ENCODE measurements around the gene P2RX6. TPM values are rescaled to one million over a fixed set of nuclear protein-coding genes. Genes with fewer than 3 reads are reported as not detected.
A peak's percentile ranks its signal among the peaks of the same experiment; 100 is the strongest.
"Not testable (repeated sequence)": the region's sequence is repeated elsewhere in the genome, so short reads cannot be mapped to it uniquely, and the experiment has no call there.

P2RX6 gene
- total RNA-seq, 8 experiments from 2014 or later: 0.54 to 7.7 (median 1.1) TPM

GRCh38 chr22:21028277-21029251 lies 13.6 kb downstream of the P2RX6 start:
- in situ Hi-C loops (cut with MboI; ENCODE audit: low pct_unique_long_range_greater_than_20kb in 2 of 9, low sequenced_read_pairs in 9 of 9, unreplicated experiment in 9 of 9): loop anchor here in 1 of 9 experiments (10.0 kb wide), 1 partner anchor 56 kb away; no protein-coding TSS in a partner anchor
- H3K4me3 ChIP-seq: no peak overlapping the region
- peaks cover 23% of the 10 kb centered on the region in 2 donors for H3K4me1 ChIP-seq (replicated peaks in 1 of 2)
- ATAC-seq (replicated peaks in 6 of 8): no peak
- peak overlapping the region in 1 of 2 donors; percentile 12 for H3K27ac ChIP-seq
- WGBS, 10 experiments: 60 to 100% (median 80%) methylated on average over 1 to 3 of the region's 13 CpGs; no CpG with 5 or more reads in 5 of the 10 experiments

DNA sequence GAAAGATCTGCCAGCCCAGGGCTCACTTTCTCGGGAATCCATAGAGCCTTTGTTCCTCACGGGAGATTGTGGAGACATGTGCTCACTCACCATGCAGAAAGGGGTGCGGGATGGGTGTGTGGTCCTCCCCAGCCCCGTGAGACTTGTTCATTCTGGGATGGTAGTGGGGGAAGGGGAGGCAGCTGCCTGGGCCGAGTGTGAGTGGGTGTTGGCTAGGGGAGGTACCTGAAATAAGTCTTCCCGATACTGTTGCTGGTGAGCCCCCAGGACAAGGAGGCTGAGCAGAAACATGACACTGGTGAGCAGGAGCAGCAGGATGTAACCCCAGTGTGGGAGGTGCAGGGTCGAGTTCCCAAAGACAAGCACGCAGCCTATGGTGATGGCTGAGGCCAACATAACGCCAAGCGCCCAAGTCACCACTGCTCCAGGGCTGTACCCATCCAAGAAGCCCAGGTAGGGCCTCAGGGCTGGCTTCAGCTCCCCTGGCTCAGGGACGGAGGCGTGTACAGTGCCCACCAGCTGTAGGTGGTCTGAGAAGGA lies 14.6 kb downstream of the P2RX6 start:
- H3K27ac ChIP-seq: no peak overlapping the region
- in situ Hi-C loops (cut with MboI; ENCODE audit: low pct_unique_long_range_greater_than_20kb in 2 of 9, low sequenced_read_pairs in 9 of 9, unreplicated experiment in 9 of 9): loop anchor here in 1 of 9 experiments (10.0 kb wide), 1 partner anchor 55 kb away; no protein-coding TSS in a partner anchor
- peaks cover 23% of the 10 kb centered on the region in 2 donors for H3K4me1 ChIP-seq (replicated peaks in 1 of 2)
- ATAC-seq (replicated peaks in 6 of 8): no peak
- no peak overlapping the region for H3K4me3 ChIP-seq
- 54 to 100% (median 85%) methylated on average over 1 to 6 of the region's 12 CpGs; no CpG with 5 or more reads in 4 of the 10 experiments for WGBS, 10 experiments

- ATAC-seq (replicated peaks in 6 of 8): no peak
- in situ Hi-C loops (cut with MboI; ENCODE audit: low pct_unique_long_range_greater_than_20kb in 2 of 9, low sequenced_read_pairs in 9 of 9, unreplicated experiment in 9 of 9): no loop called here
- 50 to 100% (median 90%) methylated on average over 1 to 2 of the region's 15 CpGs; no CpG with 5 or more reads in 4 of the 10 experiments for WGBS, 10 experiments
Measured at GRCh38 chr22:21030032-21030431, 15.1 kb downstream of the P2RX6 start.

GRCh38 chr22:21030621-21031544 lies 15.9 kb downstream of the P2RX6 start:
- in situ Hi-C loops (cut with MboI; ENCODE audit: low pct_unique_long_range_greater_than_20kb in 2 of 9, low sequenced_read_pairs in 9 of 9, unreplicated experiment in 9 of 9): no loop called here
- 48 to 100% (median 92%) methylated on average over 1 to 16 of the region's 40 CpGs; no CpG with 5 or more reads in 2 of the 10 experiments for WGBS, 10 experiments
- peak overlapping the region; percentile 34 to 35 for H3K27ac ChIP-seq
- no peak for ATAC-seq (replicated peaks in 6 of 8)
- peaks cover 23% of the 10 kb centered on the region in 2 donors for H3K4me1 ChIP-seq (replicated peaks in 1 of 2)
- no peak overlapping the region for H3K4me3 ChIP-seq

More at GRCh38 chr22:21030032-21030431, 15.1 kb downstream of the P2RX6 start:
- Histone ChIP-seq H3K27ac (no peak overlapping the region), H3K4me3 (no peak overlapping the region), H3K4me1 (replicated peaks in 1 of 2) (peaks cover 23% of the 10 kb centered on the region in 2 donors)

DNA sequence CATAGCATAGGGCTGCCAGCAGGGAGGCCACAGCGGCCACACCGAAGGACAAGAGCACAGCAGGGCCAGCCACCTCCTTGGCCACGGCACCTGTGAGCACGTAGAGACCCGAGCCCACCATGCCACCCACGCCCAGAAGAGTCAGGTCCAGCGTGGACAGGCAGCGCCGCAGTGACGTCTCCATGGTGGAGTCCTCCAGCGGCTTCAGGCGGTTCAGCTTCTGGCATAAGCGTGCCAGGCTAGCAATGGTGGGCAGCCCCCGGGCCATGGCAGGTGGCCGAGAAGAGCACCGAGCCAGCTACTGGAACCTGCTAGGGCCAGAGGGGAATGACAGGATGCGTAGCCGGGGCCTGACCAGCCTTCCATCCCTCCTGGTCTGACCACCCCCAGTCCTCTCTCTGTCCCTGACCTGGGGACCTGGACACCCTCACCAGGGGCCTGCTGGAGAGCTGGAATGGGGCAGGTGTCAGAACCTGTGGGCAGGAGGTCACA lies 16.6 kb downstream of the P2RX6 start:
- peaks cover 23% of the 10 kb centered on the region in 2 donors for H3K4me1 ChIP-seq (replicated peaks in 1 of 2)
- H3K27ac ChIP-seq: peak overlapping the region; percentile 24 to 35
- no peak for ATAC-seq (replicated peaks in 6 of 8)
- 94 to 100% methylated on average over 2 to 9 of the region's 18 CpGs; no CpG with 5 or more reads in 8 of the 10 experiments for WGBS, 10 experiments
- in situ Hi-C loops (cut with MboI; ENCODE audit: low pct_unique_long_range_greater_than_20kb in 2 of 9, low sequenced_read_pairs in 9 of 9, unreplicated experiment in 9 of 9): no loop called here
- peak overlapping the region in 1 of 5 donors; percentile 29 for H3K4me3 ChIP-seq

- peak; percentile 52 to 90 (median 87) for ATAC-seq (replicated peaks in 6 of 8)
- Histone ChIP-seq H3K27ac (peak within 1 kb of the TSS; percentile 34 to 35), H3K4me3 (peak within 1 kb of the TSS in 3 of 5 donors; percentile 7 to 29 (median 26)), H3K4me1 (replicated peaks in 1 of 2) (peaks cover 23% of the 10 kb centered on the region in 2 donors)
- 8% methylated on average over 12 of the region's 59 CpGs; no CpG with 5 or more reads in 9 of the 10 experiments for WGBS, 10 experiments
- in situ Hi-C loops (cut with MboI; ENCODE audit: low pct_unique_long_range_greater_than_20kb in 2 of 9, low sequenced_read_pairs in 9 of 9, unreplicated experiment in 9 of 9): no loop called here
Measured at GRCh38 chr22:21032037-21032867, 17.3 kb downstream of the P2RX6 start, which contains the start of gene SLC7A4. SLC7A4 (minus strand) TSS chr22:21032561; CDS start chr22:21031812, 749 bp downstream.

GRCh38 chr22:21032868-21033688 lies 18.1 kb downstream of the P2RX6 start:
- WGBS, 10 experiments: 67 to 100% (median 93%) methylated on average over 1 to 6 of the region's 12 CpGs; no CpG with 5 or more reads in 5 of the 10 experiments
- peak overlapping the region in 1 of 5 donors; percentile 26 for H3K4me3 ChIP-seq
- ATAC-seq (replicated peaks in 6 of 8): peak; percentile 11 to 74 (median 46)
- peak overlapping the region in 1 of 2 donors; percentile 34 for H3K27ac ChIP-seq
- in situ Hi-C loops (cut with MboI; ENCODE audit: low pct_unique_long_range_greater_than_20kb in 2 of 9, low sequenced_read_pairs in 9 of 9, unreplicated experiment in 9 of 9): no loop called here
- H3K4me1 ChIP-seq (replicated peaks in 1 of 2): peaks cover 23% of the 10 kb centered on the region in 2 donors

GRCh38 chr22:21033895-21034294 lies 18.9 kb downstream of the P2RX6 start:
- peaks cover 22 to 23% of the 10 kb centered on the region in 2 donors for H3K4me1 ChIP-seq (replicated peaks in 1 of 2)
- 0 to 100% (median 93%) methylated on average over 1 to 3 of the region's 3 CpGs; no CpG with 5 or more reads in 1 of the 10 experiments for WGBS, 10 experiments
- no peak overlapping the region for H3K27ac ChIP-seq
- in situ Hi-C loops (cut with MboI; ENCODE audit: low pct_unique_long_range_greater_than_20kb in 2 of 9, low sequenced_read_pairs in 9 of 9, unreplicated experiment in 9 of 9): no loop called here
- no peak overlapping the region for H3K4me3 ChIP-seq
- no peak for ATAC-seq (replicated peaks in 6 of 8)

DNA sequence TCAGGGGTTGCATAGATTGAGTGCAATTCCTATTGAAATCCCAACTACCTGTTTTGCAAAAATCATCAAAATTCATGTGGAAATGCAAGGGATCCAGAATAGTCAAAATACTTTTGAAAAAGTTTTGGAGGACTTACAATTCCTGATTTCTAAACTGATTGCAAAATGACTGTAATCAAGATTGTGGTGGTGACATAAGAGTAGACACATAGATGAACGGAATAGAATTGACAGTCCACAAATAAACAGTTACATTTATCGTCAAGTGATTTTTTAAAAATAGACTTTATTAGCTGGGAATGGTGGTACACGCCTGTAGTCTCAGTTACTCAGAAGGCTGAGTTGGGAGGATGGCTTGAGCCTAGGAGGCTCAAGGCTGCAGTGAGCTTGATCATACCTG lies 20.0 kb downstream of the P2RX6 start:
- Histone ChIP-seq H3K27ac (no peak overlapping the region), H3K4me1 (replicated peaks in 1 of 2) (peaks cover 16 to 19% of the 10 kb centered on the region in 2 donors), H3K4me3 (no peak overlapping the region)
- no peak for ATAC-seq (replicated peaks in 6 of 8)
- in situ Hi-C loops (cut with MboI; ENCODE audit: low pct_unique_long_range_greater_than_20kb in 2 of 9, low sequenced_read_pairs in 9 of 9, unreplicated experiment in 9 of 9): no loop called here
- WGBS, 10 experiments: 69 to 100% (median 89%) methylated on average over 1 to 3 of the region's 3 CpGs; no CpG with 5 or more reads in 3 of the 10 experiments

DNA sequence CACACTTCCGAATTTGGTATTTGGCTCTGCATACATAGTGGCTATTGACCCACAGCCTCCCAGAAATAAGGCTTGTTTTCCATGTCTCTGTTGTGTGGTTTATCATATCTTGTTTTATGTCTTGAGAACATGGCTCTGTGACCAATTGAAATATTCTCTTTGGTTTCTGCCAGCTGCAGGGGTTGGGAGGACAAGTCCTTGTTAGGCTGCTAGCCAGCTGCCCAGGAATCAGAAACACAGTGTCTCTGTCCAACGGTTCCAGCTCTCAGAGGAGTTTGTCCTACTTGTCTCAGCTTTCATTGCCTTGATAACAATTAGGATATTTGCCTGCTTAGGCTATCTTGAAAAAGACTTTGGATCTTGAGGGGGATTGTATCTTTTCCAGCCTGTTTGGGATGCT lies 23.4 kb downstream of the P2RX6 start:
- peak overlapping the region in 1 of 2 donors; percentile 42 for H3K27ac ChIP-seq
- in situ Hi-C loops (cut with MboI; ENCODE audit: low pct_unique_long_range_greater_than_20kb in 2 of 9, low sequenced_read_pairs in 9 of 9, unreplicated experiment in 9 of 9): no loop called here
- no peak overlapping the region for H3K4me3 ChIP-seq
- peaks cover 4 to 6% of the 10 kb centered on the region in 2 donors for H3K4me1 ChIP-seq (replicated peaks in 1 of 2)
- WGBS, 10 experiments: 13 to 72% (median 46%) methylated on average over 1 to 2 of the region's 2 CpGs; no CpG with 5 or more reads in 4 of the 10 experiments
- ATAC-seq (replicated peaks in 6 of 8): no peak

GRCh38 chr22:21039158-21039557 lies 24.2 kb downstream of the P2RX6 start:
- H3K27ac ChIP-seq; ATAC-seq (replicated peaks in 6 of 8); H3K4me3 ChIP-seq; in situ Hi-C loops (cut with MboI; ENCODE audit: low pct_unique_long_range_greater_than_20kb in 2 of 9, low sequenced_read_pairs in 9 of 9, unreplicated experiment in 9 of 9): not testable (repeated sequence)
- H3K4me1 ChIP-seq (replicated peaks in 1 of 2): peaks cover 11 to 13% of the 10 kb centered on the region in 2 donors
- WGBS, 10 experiments: 61 to 100% (median 88%) methylated on average over 1 to 5 of the region's 5 CpGs; no CpG with 5 or more reads in 4 of the 10 experiments

All from motor neuron (in vitro differentiated cells).